GM18873 (cell line): ENCODE results near the gene IL12RB2.

ENCODE experiments used
- ATAC-seq: cut with Tn5 transposase; IDR thresholded peaks from one replicate; pipeline ENCODE4 v1.9.1; 2021; ENCODE audit warnings: mild to moderate bottlenecking, moderate library complexity, moderate number of reproducible peaks; ENCODE audit not compliant: unreplicated experiment, low FRiP score

Gene IL12RB2

DNA sequence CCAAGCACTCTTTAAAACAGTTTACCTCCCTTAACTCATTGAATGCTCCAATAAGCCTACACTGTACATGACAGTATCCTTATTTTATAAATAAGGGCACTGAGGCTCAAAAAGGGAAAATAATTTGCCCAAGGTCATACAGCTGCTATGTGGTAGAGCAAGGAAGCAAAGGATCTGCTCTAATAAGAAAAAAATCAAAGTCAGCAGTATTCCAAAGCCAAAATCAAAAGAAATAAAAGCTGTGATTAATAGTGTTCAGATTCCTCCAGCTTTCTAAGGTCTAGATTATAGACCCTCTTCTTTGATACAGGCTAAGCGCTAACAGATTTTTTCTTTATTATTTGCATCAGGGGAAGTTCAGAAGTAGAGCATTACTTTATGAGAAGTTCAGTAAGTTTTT, 39.3 kb downstream of the IL12RB2 start:
- no peak for ATAC-seq

DNA sequence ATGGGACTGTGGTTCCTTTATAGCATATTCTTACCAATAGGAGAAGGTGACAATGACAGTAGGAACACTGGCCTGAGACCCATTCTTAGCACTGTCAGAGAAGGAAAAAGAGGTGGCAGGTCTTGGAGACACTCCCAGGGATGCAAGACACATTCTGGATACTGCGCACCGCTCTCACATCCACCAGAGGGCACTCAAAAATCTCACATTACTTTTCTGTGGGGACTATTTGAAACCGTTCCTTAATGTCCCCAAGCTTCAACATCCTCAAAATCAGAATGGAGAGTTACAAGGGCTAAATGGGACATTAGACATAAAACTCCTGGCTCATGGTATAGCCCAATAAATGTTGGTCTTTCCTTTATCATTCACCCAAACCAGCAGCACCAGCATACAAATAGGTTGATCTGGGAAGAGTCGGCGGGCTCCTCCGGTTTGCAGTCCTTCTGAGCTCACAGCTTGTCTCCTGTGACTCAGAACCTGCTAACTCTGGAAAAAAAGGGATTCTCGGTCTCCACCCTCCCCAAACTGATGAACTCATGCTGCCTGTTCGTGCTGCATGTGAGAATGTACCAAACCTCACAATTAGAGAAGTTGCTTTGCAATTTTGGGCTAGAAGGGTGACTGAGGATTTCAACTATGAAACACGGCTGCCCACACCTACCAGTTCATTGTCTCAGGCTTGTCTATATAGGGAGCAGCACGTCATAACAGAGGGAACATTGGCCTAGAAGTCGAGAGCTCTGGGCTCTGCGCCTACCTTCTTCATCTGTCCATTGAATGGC, 40.2 kb downstream of the IL12RB2 start:
- ATAC-seq = no peak

DNA sequence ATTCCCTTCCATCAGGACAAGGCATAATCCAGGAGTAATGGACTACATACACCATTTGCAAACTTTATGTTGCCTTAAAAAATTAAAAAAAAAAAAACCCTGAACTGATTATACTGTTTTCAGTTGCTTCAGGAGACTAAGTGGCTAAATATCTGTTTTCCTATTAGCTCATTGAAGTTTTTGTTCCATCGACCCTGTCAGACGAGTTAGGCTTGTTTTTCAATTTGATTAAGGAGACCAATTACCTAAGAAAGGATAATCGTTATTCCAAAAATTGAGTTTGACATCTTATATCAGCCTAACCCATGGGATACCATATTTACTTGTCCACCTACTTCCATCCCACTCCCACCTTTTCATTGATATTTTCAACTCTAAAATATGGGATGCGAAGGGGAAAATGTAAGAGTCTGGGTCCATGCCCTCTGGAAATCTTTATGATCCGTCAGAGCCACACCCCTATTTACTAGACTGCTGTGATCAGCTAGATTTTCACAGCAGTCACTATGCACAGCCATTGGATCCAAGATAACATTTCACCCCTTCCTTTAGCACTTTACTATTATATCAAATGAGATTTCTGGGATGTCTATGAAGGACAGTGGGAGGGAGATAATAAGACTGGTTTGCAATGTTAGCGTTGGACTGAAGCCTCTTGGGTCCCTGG, 41.0 kb downstream of the IL12RB2 start:
- ATAC-seq = no peak

DNA sequence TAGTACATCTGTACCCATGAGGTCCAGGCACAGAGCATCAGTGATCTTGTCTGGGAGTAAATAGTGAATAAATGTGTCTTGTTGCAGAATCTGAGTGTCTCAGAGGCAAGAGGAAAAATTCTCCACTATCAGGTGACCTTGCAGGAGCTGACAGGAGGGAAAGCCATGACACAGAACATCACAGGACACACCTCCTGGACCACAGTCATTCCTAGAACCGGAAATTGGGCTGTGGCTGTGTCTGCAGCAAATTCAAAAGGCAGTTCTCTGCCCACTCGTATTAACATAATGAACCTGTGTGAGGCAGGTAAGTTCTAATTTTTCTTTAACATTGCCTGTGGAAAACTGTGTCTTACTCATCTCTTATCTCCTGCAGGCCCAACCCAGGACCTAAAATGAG, 43.1 kb downstream of the IL12RB2 start:
- peak; percentile 88 for ATAC-seq

GRCh38 chr1:67352211-67352610, 44.5 kb downstream of the IL12RB2 start:
- no peak for ATAC-seq

DNA sequence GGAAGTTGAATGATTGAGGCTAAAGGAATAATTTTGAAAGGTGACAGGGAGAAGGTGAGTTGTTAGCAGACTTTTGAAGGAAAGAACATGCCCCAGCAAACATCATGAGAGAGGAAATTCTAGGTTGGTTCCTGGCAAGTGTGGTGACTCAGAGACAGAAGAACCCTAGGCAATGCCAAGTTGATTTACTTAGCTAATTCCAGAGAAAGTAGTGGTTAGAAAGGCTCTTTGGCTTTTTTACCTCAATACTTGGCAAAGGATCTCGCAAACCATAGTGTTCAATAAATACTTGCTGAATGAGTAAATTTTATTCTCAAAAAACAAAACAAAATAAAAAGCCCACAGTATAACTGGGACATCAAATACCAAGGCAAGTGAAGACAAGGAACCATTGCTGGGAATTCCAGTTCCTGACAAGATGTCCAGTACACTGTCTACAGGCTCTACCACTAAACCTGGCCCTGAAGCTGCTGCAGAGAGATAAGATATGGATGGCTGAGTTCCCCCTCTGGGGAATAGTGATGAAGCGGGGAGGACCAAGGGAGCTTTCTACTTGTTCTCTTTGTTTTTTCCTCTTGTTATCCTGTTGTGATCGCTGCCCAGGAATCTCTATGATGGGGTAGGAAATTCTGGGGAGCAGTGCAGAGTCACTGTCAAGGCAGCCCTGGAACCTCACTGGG, 48.2 kb downstream of the IL12RB2 start:
- no peak for ATAC-seq

DNA sequence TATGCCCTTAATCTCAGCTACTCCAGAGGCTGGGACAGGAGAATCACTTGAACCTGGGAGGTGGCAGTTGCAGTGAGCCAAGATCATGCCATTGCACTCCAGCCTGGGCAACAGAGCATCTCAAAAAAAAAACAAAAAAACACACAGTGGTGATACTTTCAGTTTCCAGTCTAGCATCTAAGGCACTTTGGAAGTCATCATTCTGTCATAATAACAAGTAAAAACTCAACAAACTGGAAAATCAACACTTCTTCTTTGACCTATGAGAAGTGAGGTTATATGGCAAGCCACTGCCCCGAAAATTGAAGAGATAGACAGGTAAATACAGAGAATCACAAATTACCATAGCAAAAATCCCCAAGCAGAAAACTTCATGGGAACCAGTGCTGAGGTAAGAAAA, 51.9 kb downstream of the IL12RB2 start:
- no peak for ATAC-seq

DNA sequence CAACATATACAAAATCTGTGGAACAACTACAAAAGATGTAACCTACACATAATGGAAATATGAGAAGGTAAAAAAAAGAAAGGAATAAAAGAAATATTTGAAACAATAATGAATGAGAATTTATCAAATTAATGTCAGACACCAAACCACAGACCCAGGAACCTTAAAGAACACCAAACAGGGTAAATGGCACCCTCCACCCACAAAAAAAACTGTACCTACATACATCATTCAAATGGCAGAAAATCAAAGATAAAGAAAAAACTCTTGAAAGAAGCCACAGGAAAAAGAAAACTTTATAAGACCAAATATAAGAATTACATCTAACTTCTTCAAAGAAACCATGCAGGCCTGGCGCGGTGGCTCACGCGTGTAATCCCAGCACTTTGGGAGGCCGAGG, 54.0 kb downstream of the IL12RB2 start:
- no peak for ATAC-seq

DNA sequence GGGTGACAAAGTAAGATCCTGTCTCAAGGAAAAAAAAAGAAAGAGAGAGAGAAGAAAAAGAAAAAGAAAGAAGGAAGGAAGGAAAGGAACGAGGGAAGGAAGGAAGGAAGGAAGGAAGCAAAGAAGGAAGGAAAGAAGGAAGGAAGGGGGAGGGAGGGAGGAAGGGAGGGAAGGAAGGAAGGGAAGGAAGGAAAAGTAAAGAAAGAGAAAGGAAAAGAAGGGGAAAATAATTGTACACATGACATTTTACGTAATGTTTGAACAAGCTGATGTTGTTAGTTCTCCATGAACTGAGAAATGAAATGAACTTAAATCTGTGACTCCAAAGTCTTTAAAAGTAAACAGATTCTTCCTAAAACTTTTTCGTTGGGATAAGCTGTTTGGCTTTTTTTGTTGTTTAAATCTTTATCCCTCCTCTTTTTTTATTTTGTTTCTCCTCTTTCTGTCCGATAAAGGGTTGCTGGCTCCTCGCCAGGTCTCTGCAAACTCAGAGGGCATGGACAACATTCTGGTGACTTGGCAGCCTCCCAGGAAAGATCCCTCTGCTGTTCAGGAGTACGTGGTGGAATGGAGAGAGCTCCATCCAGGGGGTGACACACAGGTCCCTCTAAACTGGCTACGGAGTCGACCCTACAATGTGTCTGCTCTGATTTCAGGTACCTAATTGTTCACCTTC, 59.8 kb downstream of the IL12RB2 start:
- ATAC-seq = no peak

DNA sequence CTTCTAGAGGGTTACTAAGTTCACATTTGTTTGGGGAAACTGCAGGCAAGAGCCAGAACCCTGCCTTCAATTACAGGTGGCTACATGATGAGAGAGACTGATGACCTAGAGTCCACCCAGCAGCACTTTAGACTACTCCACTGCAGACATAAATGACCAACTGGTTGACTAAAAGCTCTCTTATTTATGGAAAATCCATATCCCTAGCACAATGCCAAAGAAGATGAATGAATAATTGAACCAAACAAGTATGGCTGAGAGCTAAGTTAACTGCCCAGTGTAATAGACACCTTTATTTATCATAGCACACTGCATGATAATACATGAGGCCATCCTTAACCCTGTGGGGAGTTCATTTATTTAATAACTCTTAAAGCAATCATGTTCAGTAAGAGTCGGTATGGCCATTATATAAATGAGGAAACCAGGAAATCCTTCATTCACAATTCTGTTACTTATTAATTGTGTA, 60.4 kb downstream of the IL12RB2 start:
- no peak for ATAC-seq

DNA sequence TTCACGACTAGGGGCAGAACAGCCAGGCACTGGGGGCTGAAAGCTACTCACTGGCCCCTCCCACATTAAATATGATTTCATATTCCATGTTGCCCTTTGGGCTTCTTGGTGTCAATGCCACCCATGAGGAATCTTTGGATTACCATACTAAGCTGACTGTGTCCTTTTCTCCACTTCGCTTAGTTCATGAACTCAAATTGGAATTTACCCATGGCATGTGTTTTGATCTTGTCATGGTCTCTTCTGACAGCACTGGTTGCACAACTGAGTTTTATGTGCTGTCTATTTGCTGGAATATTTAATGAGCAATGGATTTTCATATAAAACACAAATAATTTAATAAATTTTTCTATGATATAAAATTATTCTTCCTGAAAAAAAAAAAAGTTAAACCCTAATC, 63.4 kb downstream of the IL12RB2 start:
- no peak for ATAC-seq

DNA sequence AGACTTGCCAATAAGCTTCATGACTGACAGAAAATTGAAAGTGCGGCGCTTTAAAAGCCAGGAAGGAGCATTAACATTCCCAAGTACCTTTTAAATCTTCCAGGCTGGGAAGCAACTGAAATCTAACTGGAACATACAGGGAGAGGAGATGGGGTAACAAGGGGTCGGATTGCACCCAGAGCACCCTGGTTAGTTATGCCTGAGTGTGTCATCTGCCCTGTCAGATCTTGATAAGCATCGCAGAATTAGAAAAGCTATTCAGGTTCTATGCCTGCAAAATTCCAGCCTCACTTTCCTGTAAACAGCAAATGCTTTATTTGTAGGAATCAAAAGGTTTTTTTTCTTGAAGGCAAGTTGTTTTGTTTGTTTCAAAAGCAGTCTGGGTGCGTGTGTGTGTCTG, 64.0 kb downstream of the IL12RB2 start:
- ATAC-seq = no peak

GRCh38 chr1:67372136-67372535, 64.5 kb downstream of the IL12RB2 start:
- no peak for ATAC-seq

DNA sequence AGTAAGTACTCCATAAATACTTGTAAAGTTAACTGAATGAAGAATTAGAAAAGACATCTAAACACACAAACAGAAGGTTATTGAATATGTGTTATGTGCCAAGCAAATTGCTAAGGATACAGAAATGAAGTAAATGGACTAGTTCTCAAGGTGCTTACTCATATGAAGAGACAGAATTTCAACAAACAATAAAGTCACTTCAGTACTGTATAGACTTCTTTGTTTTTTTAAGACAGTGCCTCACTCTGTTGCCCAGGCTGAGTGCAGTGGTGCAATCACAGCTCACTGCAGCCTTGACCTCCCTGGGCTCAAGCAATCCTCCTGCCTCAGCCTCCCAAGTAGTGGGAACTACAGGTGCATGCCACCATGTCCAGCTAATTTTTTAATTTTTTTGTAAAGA, 65.2 kb downstream of the IL12RB2 start:
- ATAC-seq = no peak

DNA sequence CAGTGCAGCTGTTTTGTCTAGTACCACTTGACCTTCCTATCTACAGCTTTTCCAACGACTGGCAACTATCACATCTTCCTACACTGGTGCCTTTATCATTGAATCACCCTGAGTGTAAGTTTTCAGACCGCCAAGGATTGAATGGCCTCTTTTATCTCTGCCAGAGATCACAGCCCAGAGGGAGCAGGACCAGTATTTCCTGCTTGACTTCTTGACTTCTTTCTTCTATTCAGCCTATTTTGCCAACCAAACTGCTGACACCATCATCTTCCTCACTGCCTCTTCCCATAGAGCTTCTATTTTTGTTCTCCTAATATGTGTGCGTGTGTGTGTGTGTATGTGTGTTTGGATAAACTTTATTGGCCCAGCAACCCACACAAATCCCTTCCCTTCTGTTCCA, 68.7 kb downstream of the IL12RB2 start:
- ATAC-seq = no peak

DNA sequence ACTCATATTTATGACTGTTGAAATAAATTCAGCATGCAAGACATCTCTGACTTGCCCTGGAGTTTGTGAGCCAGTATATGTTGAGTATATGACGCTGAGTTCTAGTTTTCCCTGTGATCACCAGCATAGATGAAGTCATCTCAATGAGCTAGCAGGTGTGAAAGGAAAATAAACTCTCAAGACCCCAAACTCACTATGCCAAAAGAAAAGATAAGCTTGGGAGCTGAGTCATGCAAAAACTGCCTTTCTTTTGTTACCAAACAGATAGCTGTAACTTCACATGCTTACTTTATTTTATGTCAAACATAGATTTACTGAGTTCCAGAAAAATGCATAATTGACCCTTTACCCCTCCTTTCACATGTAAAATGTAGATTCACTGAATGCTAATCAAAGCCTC, 69.6 kb downstream of the IL12RB2 start:
- no peak for ATAC-seq

GRCh38 chr1:67381154-67381553, 73.5 kb downstream of the IL12RB2 start:
- no peak for ATAC-seq

DNA sequence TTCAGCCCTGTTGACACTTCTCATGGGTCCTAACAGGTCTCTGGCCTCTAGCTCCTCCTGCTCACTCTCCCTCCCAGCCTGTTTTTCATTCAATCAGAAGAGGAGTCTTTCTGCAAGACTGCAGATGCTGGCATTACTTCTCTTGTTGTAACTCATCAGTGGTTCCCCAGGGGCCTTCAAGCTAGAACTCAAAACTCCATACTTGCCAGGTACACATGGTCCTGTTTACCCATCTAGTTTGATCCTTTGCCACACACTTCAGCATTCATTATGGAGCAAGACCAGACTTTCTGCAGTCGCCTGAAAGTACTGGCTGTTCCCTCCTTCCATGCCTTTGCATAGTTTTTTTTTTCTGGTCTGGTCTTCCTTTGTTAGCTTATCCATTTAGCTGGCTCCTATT, 74.6 kb downstream of the IL12RB2 start:
- ATAC-seq = no peak

- no peak for ATAC-seq
Measured at GRCh38 chr1:67383999-67384638, 76.4 kb downstream of the IL12RB2 start.

DNA sequence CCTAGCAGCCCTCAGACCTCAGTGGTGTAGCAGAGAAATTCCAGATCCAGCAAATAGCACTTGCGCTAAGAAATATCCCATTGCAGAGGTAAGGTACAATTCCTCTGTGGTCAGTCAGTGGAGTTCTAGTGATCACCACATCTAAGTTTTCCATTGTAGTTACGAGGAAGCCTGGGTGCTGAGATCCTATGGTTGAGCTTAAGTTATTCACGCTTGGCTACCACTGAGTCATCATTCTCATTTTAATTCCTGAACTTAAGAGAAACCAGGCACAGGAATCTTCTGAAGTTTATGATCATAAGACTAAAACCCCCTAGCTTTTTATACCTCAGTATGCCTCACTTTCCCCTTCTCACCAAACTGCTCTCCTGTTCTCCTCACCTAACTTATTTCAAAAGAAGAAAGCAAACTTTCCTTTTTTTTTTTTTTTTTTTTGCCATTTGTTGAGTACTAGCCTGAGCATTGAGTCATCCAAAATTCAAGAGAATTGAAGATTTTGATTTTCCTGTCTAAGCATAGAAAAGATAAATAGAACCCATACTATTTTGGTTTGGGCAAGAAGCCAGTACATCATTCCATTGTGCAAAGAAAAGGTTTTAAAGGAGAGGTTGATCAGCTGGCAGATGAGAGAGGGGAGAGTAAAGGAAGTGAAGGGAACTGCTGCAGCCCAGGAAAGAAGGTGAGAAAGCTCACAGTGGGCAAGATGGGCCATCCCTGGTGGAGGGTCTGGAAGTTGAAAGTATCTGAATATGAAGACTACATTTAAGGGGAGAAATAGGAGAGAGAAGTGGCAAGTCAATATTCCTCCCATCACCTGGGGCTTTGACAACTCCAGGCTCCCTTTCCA, 82.6 kb downstream of the IL12RB2 start:
- no peak for ATAC-seq
